H1 (cell line): ENCODE results near the gene NDUFA6. TPM values are rescaled to one million over a fixed set of nuclear protein-coding genes. Genes with fewer than 3 reads are reported as not detected.

ENCODE experiments used
- CTCF ChIA-PET: fragments of 300-600 bp; sonication (Branson Sonifier 250); formaldehyde crosslinking; loops from one replicate; lab custom pipeline; 2021; ENCODE audit not compliant: partially characterized antibody; lab: Charles Lee
- POLR2A ChIA-PET: fragments of 300-600 bp; sonication (Branson Sonifier 250); formaldehyde crosslinking; loops from one replicate; lab custom pipeline; 2021; ENCODE audit warnings: inconsistent platforms; ENCODE audit not compliant: partially characterized antibody; lab: Charles Lee
- DNase-seq, 2 experiments: peaks; one replicate each; pipeline versions ENCODE4 v3.0.0 to v3.0.0-alpha.2; 2010 to 2022; ENCODE audit warnings: low spot score in 2 of 2, low read depth in 1 of 2, mixed read lengths in 1 of 2
- FAIRE-seq: peaks from 2 replicates; lab custom pipeline; 2011; peaks lifted over from hg19 to GRCh38; lab: Jason Lieb, UNC
- H2AFZ ChIP-seq: 2 replicates; pipeline ENCODE4 v1.8.1; 2012; ENCODE audit warnings: low read length, inconsistent platforms
- H2AK5ac ChIP-seq: 2 replicates; pipeline ENCODE4 v1.6.1; 2013; ENCODE audit warnings: low read depth, low read length
- H2BK120ac ChIP-seq: replicated peaks from 2 replicates; pipeline ENCODE3; 2013; ENCODE audit warnings: low read depth, low read length, inconsistent platforms
- H2BK12ac ChIP-seq: 2 replicates; pipeline ENCODE4 v1.6.1; 2013; ENCODE audit warnings: low read depth, low read length
- H2BK15ac ChIP-seq: 2 replicates; pipeline ENCODE4 v1.6.1; 2013; ENCODE audit warnings: low read length
- H2BK20ac ChIP-seq: 2 replicates; pipeline ENCODE4 v1.6.1; 2013; ENCODE audit warnings: low read length
- H2BK5ac ChIP-seq: 2 replicates; pipeline ENCODE4 v1.6.1; 2013; ENCODE audit warnings: low read depth, low read length
- H3K14ac ChIP-seq: 2 replicates; pipeline ENCODE4 v1.6.1; 2013; ENCODE audit warnings: inconsistent platforms; ENCODE audit not compliant: insufficient read length
- H3K18ac ChIP-seq: 2 replicates; pipeline ENCODE4 v1.6.1; 2013; ENCODE audit warnings: low read length; ENCODE audit errors: extremely low read depth
- H3K23ac ChIP-seq: 2 replicates; pipeline ENCODE4 v1.6.1; 2013; ENCODE audit warnings: inconsistent platforms; ENCODE audit not compliant: insufficient read length
- H3K23me2 ChIP-seq: 2 replicates; pipeline ENCODE4 v1.6.1; 2013; ENCODE audit warnings: low read depth, low read length
- H3K27ac ChIP-seq: 2 replicates; pipeline ENCODE4 v1.6.1; 2011; ENCODE audit warnings: low read depth, low read length, inconsistent platforms
- H3K27me3 ChIP-seq, 4 experiments: replicated peaks in 1 of 4; 1 replicate in 1 of 4; 2 replicates in 3 of 4; pipeline versions ENCODE4 v1.6.1 to v1.8.1; 2011 to 2013; ENCODE audit warnings: low read length in 3 of 4, mild to moderate bottlenecking in 3 of 4, inconsistent platforms in 2 of 4, mixed read lengths in 2 of 4, moderate library complexity in 1 of 4; ENCODE audit not compliant: control insufficient read depth in 3 of 4, insufficient read depth in 3 of 4; ENCODE audit errors: extremely low read depth in 1 of 4
- H3K36me3 ChIP-seq, 4 experiments: 2 replicates each; pipeline versions ENCODE4 v1.6.1 to v1.8.1; 2011 to 2013; ENCODE audit warnings: mild to moderate bottlenecking in 4 of 4, low read length in 3 of 4, moderate library complexity in 2 of 4, control low read depth in 1 of 4, inconsistent platforms in 1 of 4; ENCODE audit not compliant: insufficient read depth in 4 of 4, control insufficient read depth in 2 of 4
- H3K4ac ChIP-seq: replicated peaks from 2 replicates; pipeline ENCODE3; 2013; ENCODE audit warnings: low read length, low read depth, mixed read lengths, inconsistent platforms; ENCODE audit not compliant: insufficient read length
- H3K4me1 ChIP-seq, 4 experiments: replicated peaks in 1 of 4; 1 replicate in 1 of 4; 2 replicates in 3 of 4; pipeline versions ENCODE4 v1.6.1 to v1.8.1; 2011 to 2013; ENCODE audit warnings: low read length in 3 of 4, inconsistent platforms in 2 of 4, mixed read lengths in 1 of 4; ENCODE audit not compliant: insufficient read depth in 4 of 4, control insufficient read depth in 3 of 4
- H3K4me2 ChIP-seq, 2 experiments: 2 replicates each; pipeline versions ENCODE4 v1.6.1 to v1.8.1; 2011 to 2013; ENCODE audit warnings: low read depth in 2 of 2, low read length in 2 of 2, control low read depth in 1 of 2, inconsistent platforms in 1 of 2, mild to moderate bottlenecking in 1 of 2; ENCODE audit not compliant: insufficient read depth in 1 of 2
- H3K4me3 ChIP-seq, 4 experiments: fragments of 200-600, 300-600 bp in 1 of 4; sonication (generic), shearing (Covaris generic), sonication (Bioruptor Twin) in 1 of 4; 2 replicates each; pipeline versions ENCODE4 v1.5.1 to v1.8.1; 2011 to 2016; ENCODE audit warnings: low read length in 4 of 4, low read depth in 3 of 4, control low read depth in 2 of 4, inconsistent platforms in 2 of 4, mild to moderate bottlenecking in 2 of 4, mixed read lengths in 1 of 4, moderate library complexity in 1 of 4; ENCODE audit not compliant: insufficient read depth in 2 of 4; ENCODE audit errors: extremely low read depth in 1 of 4
- H3K56ac ChIP-seq: replicated peaks from 2 replicates; pipeline ENCODE3; 2013; ENCODE audit warnings: low read depth, mild to moderate bottlenecking, mixed read lengths, low read length, inconsistent platforms; ENCODE audit not compliant: insufficient read length
- H3K79me1 ChIP-seq: 2 replicates; pipeline ENCODE4 v1.6.1; 2013; ENCODE audit warnings: low read depth, low read length, control low read depth
- H3K79me2 ChIP-seq, 2 experiments: 2 replicates each; pipeline versions ENCODE4 v1.6.1 to v1.8.1; 2012 to 2013; ENCODE audit warnings: low read length in 2 of 2, mild to moderate bottlenecking in 2 of 2, inconsistent platforms in 1 of 2; ENCODE audit not compliant: insufficient read depth in 2 of 2, control insufficient read depth in 1 of 2
- H3K9ac ChIP-seq, 4 experiments: replicated peaks in 1 of 4; 1 replicate in 1 of 4; 2 replicates in 3 of 4; pipeline versions ENCODE4 v1.6.1 to v1.8.1; 2011 to 2013; ENCODE audit warnings: low read depth in 3 of 4, low read length in 3 of 4, control low read depth in 2 of 4, mild to moderate bottlenecking in 2 of 4, moderate library complexity in 2 of 4, inconsistent platforms in 1 of 4; ENCODE audit errors: extremely low read depth in 1 of 4
- H3K9me3 ChIP-seq, 2 experiments: 2 replicates each; pipeline versions ENCODE4 v1.6.1 to v1.8.1; 2012 to 2013; ENCODE audit warnings: mild to moderate bottlenecking in 2 of 2, moderate library complexity in 2 of 2, control low read depth in 1 of 2, inconsistent platforms in 1 of 2, low read depth in 1 of 2, low read length in 1 of 2, mixed read lengths in 1 of 2; ENCODE audit not compliant: insufficient read depth in 2 of 2
- H4K20me1 ChIP-seq, 2 experiments: replicated peaks in 1 of 2; 2 replicates each; pipeline versions ENCODE3 to v1.8.1; 2011 to 2013; ENCODE audit warnings: inconsistent platforms in 2 of 2, low read length in 2 of 2, mild to moderate bottlenecking in 1 of 2; ENCODE audit not compliant: insufficient read depth in 2 of 2, control insufficient read depth in 1 of 2
- H4K5ac ChIP-seq: 2 replicates; pipeline ENCODE4 v1.6.1; 2013; ENCODE audit warnings: low read length, low read depth, mixed read lengths, inconsistent platforms; ENCODE audit not compliant: insufficient read length
- H4K8ac ChIP-seq: 2 replicates; pipeline ENCODE4 v1.8.0; 2013; ENCODE audit warnings: mild to moderate bottlenecking, moderate library complexity, low read length, inconsistent platforms; ENCODE audit not compliant: insufficient read depth; ENCODE audit errors: extremely low read depth
- H4K91ac ChIP-seq: replicated peaks from 2 replicates; pipeline ENCODE3; 2013; ENCODE audit warnings: low read length, mixed read lengths, inconsistent platforms; ENCODE audit not compliant: insufficient read length
- PHF8 ChIP-seq: fragments of 200-600 bp; sonication (generic); conservative IDR thresholded peaks from 2 replicates; pipeline ENCODE4 v1.7.1; 2012; ENCODE audit warnings: low read depth, mild to moderate bottlenecking, inconsistent platforms, low read length, moderate library complexity
- POLR2AphosphoS5 ChIP-seq: IDR thresholded peaks from 2 replicates; pipeline ENCODE4 v1.6.1; 2011; ENCODE audit warnings: low read depth, low read length
- POU5F1 ChIP-seq: IDR thresholded peaks from 2 replicates; pipeline ENCODE4 v1.6.1; 2011; ENCODE audit warnings: low read depth, mild to moderate bottlenecking, low read length, moderate library complexity
- RBBP5 ChIP-seq: IDR thresholded peaks from 2 replicates; pipeline ENCODE4 v1.7.1; 2012; ENCODE audit warnings: low read depth, mild to moderate bottlenecking, inconsistent platforms, low read length, moderate library complexity, borderline replicate concordance
- SIRT6 ChIP-seq: IDR thresholded peaks from one replicate; pipeline ENCODE4 v1.7.1; 2012; ENCODE audit warnings: low read length, inconsistent platforms
- SP1 ChIP-seq: IDR thresholded peaks from 2 replicates; pipeline ENCODE4 v1.6.1; 2011; ENCODE audit warnings: low read depth, low read length
- WGBS, 2 experiments: shearing (Covaris generic) in 1 of 2; methylation state at CpG; one replicate each; pipeline versions ENCODE4 v1.1.6 to v1.1.7; 2013 to 2015; ENCODE audit warnings: low lambda C conversion rate in 2 of 2, mixed read lengths in 2 of 2, inconsistent platforms in 1 of 2, low coverage in 1 of 2, missing lambda C conversion rate in 1 of 2; ENCODE audit not compliant: insufficient replicate concordance in 2 of 2, insufficient coverage in 1 of 2, insufficient read length in 1 of 2; ENCODE audit errors: extremely low coverage in 1 of 2, missing lambda C conversion rate in 1 of 2; 5-methylcytosine and 5-hydroxymethylcytosine counted together
- polyA plus RNA-seq, 7 experiments: library from polyadenylated mRNA; depleted of rRNA in 3 of 7; stranded (reverse) in 5 of 7; unstranded in 2 of 7; fragments of >200 nt in 5 of 7; fragments of 200-250 nt in 2 of 7; gene quantifications; 1 replicate in 5 of 7; 2 replicates in 1 of 7; 4 replicates in 1 of 7; pipeline versions ENCODE4 v1.2.1 to v1.2.3, GENCODE V29; 2011 to 2013; ENCODE audit warnings: missing spikeins in 2 of 7, mixed read lengths in 2 of 7
- total RNA-seq: library from RNA; stranded (reverse); fragmentation: NEBNext Ultra II Directional; extraction: Animal tissue kit (Norgen Biotek cat#: 25700); gene quantifications from 2 replicates; pipeline ENCODE4 v1.2.1, GENCODE V29; 2021

The NDUFA6 gene
- total and polyA plus RNA-seq, 2 of the 8 experiments (the other 6 are each of a cell fraction or from before 2014, with no cell fraction given), result 76.2 to 105 TPM

DNA sequence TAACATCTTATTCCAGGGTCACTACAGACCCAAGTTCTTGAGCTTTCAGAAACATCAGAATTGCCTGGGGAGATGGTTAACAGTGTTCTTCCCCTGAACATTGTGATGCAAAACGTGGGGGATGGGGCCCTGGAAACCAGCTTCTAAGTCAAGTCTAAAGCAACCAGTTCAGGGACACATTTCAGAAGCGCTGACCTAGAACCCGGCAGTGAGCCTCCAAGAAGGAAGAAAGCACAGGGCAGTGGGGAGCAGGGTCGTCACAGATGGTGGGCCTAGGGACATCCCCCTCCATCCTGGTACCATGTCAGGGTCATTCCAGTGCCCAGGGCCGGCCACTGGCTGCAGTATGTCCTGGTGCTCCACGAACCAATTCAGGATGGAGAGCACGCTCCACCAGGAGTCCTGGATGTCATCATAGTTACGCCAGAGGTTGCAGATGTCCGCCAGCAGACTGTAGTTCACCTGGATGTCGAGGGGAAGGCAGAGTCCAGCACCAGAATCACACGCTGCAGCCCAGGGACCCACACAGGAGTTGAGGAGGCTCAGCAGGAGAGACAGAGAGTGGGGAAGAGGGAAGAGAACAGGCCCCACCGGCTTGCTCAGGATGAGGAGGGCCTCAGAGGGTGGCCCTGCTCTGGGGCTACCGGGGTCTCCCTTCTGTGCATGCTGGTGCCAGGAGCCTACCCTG is 25.0 kb downstream of the NDUFA6 start:
- FAIRE-seq (peak; percentile 7), DNase-seq (peak in 1 of 2 experiments; percentile 58)
- no peak overlapping the region for H2BK15ac ChIP-seq
- CTCF ChIA-PET, result interaction anchor here (0.6 to 1.9 kb wide), 7 partner anchors 19 to 100 kb away, joined by 3 to 5 read pairs (median 3); partner anchors contain the start of gene NDUFA6
- no peaks in the 10 kb centered on the region for H3K9me3 ChIP-seq
- POLR2A ChIA-PET, result interaction anchor here (0.6 to 1.7 kb wide), 7 partner anchors 10 to 265 kb away, joined by 3 to 17 read pairs (median 4); partner anchors contain the start of genes CCDC134 and NDUFA6
- peak overlapping the region; percentile 23; the same call in 1 of the 2 replicates for H3K27ac ChIP-seq
- no peaks in the 10 kb centered on the region for H3K79me1 ChIP-seq
- peak overlapping the region; percentile 97 for H2BK12ac ChIP-seq
- H3K18ac ChIP-seq, result peak overlapping the region; percentile 90
- H2BK120ac ChIP-seq, result peak overlapping the region; percentile 45
- WGBS, 2 experiments, result 87% methylated on average over 13 of the region's 13 CpGs; no CpG with 5 or more reads in 1 of the 2 experiments
- peaks cover 0 to 21% (median 11%) of the 10 kb centered on the region in 4 experiments; a peak in 5 of 7 replicates for H3K4me1 ChIP-seq
- no peaks in the 10 kb centered on the region for H3K79me2 ChIP-seq
- no peak overlapping the region for H3K14ac ChIP-seq
- H4K8ac ChIP-seq, result no peak overlapping the region
- no peak overlapping the region for H2AK5ac ChIP-seq
- H4K5ac ChIP-seq, result no peak overlapping the region
- H2BK5ac ChIP-seq, result peak overlapping the region; percentile 99
- TF ChIP-seq POLR2AphosphoS5 (no peak), SIRT6 (no peak), RBBP5 (0 out of 2 replicates have a peak, but pooled peaks have one; percentile 73), SP1 (peak; percentile 85), PHF8 (no peak), POU5F1 (peak; percentile 98)
- peak overlapping the region; percentile 92 for H2BK20ac ChIP-seq
- H3K56ac ChIP-seq, result no peak overlapping the region
- peak overlapping the region; percentile 49 to 63 for H3K4me2 ChIP-seq
- H3K23me2 ChIP-seq, result peaks cover 8% of the 10 kb centered on the region; the same call in 1 of the 2 replicates
- H3K9ac ChIP-seq, result no peak overlapping the region
- no peaks in the 10 kb centered on the region; a peak in 3 of 8 replicates for H3K36me3 ChIP-seq
- peak overlapping the region in 1 of 4 experiments; percentile 22; a peak in 2 of 8 replicates for H3K4me3 ChIP-seq
- H3K23ac ChIP-seq, result no peak overlapping the region
- no peaks in the 10 kb centered on the region; a peak in 1 of 7 replicates for H3K27me3 ChIP-seq
- no peak overlapping the region for H2AFZ ChIP-seq
- peak overlapping the region; percentile 34 for H3K4ac ChIP-seq
- peaks cover 0 to 3% of the 10 kb centered on the region in 2 experiments for H4K20me1 ChIP-seq
- H4K91ac ChIP-seq, result peak overlapping the region; percentile 76
